ENCODE results near the gene CNKSR3.

CNKSR3 gene

GRCh38 chr6:154441995-154442310 is 68.5 kb downstream of the CNKSR3 start:
- DNase-seq (ENCODE audit: extremely low read depth, insufficient read length): no peak
- Histone ChIP-seq H3K36me3 (ENCODE audit: control insufficient read depth, insufficient read depth, low read length) (no peaks in the 10 kb centered on the region), H3K27me3 (replicated peaks; ENCODE audit: control insufficient read depth, insufficient read depth, low read length) (no peaks in the 10 kb centered on the region), H3K4me3 (replicated peaks; ENCODE audit: low read depth, low read length) (no peak overlapping the region)
- TF ChIP-seq, protein P1, sequence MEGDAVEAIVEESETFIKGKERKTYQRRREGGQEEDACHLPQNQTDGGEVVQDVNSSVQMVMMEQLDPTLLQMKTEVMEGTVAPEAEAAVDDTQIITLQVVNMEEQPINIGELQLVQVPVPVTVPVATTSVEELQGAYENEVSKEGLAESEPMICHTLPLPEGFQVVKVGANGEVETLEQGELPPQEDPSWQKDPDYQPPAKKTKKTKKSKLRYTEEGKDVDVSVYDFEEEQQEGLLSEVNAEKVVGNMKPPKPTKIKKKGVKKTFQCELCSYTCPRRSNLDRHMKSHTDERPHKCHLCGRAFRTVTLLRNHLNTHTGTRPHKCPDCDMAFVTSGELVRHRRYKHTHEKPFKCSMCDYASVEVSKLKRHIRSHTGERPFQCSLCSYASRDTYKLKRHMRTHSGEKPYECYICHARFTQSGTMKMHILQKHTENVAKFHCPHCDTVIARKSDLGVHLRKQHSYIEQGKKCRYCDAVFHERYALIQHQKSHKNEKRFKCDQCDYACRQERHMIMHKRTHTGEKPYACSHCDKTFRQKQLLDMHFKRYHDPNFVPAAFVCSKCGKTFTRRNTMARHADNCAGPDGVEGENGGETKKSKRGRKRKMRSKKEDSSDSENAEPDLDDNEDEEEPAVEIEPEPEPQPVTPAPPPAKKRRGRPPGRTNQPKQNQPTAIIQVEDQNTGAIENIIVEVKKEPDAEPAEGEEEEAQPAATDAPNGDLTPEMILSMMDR (IDR thresholded peaks at IDR 0.05; ENCODE audit: insufficient read depth, low read length, poor library complexity, severe bottlenecking): no peak

DNA sequence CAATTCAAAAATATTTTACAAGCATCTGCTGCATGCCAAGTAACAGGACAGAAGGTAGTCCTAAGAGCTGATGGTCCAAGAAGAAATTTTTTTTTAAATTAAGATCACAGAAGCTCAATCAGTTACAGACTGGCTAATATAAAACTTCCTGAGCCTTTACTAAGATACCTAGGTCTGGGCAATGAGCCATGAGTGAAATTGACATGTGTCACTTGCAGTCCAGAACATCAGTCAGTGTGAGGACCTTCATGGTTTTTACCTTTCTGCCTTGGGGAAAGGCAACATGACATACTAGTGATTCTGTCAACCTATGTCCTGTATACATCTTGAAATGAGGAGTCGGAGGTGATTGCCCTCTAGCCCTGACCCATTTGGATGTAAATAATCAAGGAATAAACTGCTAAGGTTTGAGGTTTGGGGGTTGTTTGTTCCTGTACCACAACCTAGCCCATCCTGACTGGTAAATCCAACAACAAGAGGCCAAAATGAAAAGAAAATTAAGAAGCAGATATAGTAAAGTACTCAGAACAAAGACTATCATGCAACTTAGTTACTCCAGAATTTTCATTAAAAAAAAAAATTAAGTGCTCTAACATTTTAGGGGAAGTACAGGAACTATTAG is 70.0 kb downstream of the CNKSR3 start:
- Histone ChIP-seq H3K27me3 (replicated peaks; ENCODE audit: control insufficient read depth, insufficient read depth, low read length) (no peaks in the 10 kb centered on the region), H3K4me3 (replicated peaks; ENCODE audit: low read depth, low read length) (no peak overlapping the region), H3K36me3 (ENCODE audit: control insufficient read depth, insufficient read depth, low read length) (no peaks in the 10 kb centered on the region)
- TF ChIP-seq, protein P1 (IDR thresholded peaks at IDR 0.05; ENCODE audit: insufficient read depth, low read length, poor library complexity, severe bottlenecking): no peak
- DNase-seq (ENCODE audit: extremely low read depth, insufficient read length): no peak

GRCh38 chr6:154440022-154440421 is 70.5 kb downstream of the CNKSR3 start:
- Histone ChIP-seq H3K36me3 (ENCODE audit: control insufficient read depth, insufficient read depth, low read length) (no peaks in the 10 kb centered on the region), H3K4me3 (replicated peaks; ENCODE audit: low read depth, low read length) (no peak overlapping the region), H3K27me3 (replicated peaks; ENCODE audit: control insufficient read depth, insufficient read depth, low read length) (no peaks in the 10 kb centered on the region)
- TF ChIP-seq, protein P1 (IDR thresholded peaks at IDR 0.05; ENCODE audit: insufficient read depth, low read length, poor library complexity, severe bottlenecking): no peak
- no peak for DNase-seq (ENCODE audit: extremely low read depth, insufficient read length)

- DNase-seq (ENCODE audit: extremely low read depth, insufficient read length): no peak
- TF ChIP-seq, protein P1 (IDR thresholded peaks at IDR 0.05; ENCODE audit: insufficient read depth, low read length, poor library complexity, severe bottlenecking): no peak
- H3K27me3 ChIP-seq (replicated peaks; ENCODE audit: control insufficient read depth, insufficient read depth, low read length): no peaks in the 10 kb centered on the region
- no peak overlapping the region for H3K4me3 ChIP-seq (replicated peaks; ENCODE audit: low read depth, low read length)
- H3K36me3 ChIP-seq (ENCODE audit: control insufficient read depth, insufficient read depth, low read length): no peaks in the 10 kb centered on the region
Observed at GRCh38 chr6:154438882-154439415, 71.5 kb downstream of the CNKSR3 start.

- TF ChIP-seq, protein P1 (IDR thresholded peaks at IDR 0.05; ENCODE audit: insufficient read depth, low read length, poor library complexity, severe bottlenecking): no peak
- Histone ChIP-seq H3K27me3 (replicated peaks; ENCODE audit: control insufficient read depth, insufficient read depth, low read length) (no peaks in the 10 kb centered on the region), H3K36me3 (ENCODE audit: control insufficient read depth, insufficient read depth, low read length) (no peaks in the 10 kb centered on the region), H3K4me3 (replicated peaks; ENCODE audit: low read depth, low read length) (no peak overlapping the region)
- no peak for DNase-seq (ENCODE audit: extremely low read depth, insufficient read length)
Observed at GRCh38 chr6:154435400-154435945, 75.0 kb downstream of the CNKSR3 start.
